ENCODE data around the gene RPGRIP1L. TPM values are rescaled to one million over a fixed set of nuclear protein-coding genes. Genes with fewer than 3 reads are reported as not detected.

Gene RPGRIP1L
- 5.0 and 5.8 TPM in 2 replicates for total RNA-seq

DNA sequence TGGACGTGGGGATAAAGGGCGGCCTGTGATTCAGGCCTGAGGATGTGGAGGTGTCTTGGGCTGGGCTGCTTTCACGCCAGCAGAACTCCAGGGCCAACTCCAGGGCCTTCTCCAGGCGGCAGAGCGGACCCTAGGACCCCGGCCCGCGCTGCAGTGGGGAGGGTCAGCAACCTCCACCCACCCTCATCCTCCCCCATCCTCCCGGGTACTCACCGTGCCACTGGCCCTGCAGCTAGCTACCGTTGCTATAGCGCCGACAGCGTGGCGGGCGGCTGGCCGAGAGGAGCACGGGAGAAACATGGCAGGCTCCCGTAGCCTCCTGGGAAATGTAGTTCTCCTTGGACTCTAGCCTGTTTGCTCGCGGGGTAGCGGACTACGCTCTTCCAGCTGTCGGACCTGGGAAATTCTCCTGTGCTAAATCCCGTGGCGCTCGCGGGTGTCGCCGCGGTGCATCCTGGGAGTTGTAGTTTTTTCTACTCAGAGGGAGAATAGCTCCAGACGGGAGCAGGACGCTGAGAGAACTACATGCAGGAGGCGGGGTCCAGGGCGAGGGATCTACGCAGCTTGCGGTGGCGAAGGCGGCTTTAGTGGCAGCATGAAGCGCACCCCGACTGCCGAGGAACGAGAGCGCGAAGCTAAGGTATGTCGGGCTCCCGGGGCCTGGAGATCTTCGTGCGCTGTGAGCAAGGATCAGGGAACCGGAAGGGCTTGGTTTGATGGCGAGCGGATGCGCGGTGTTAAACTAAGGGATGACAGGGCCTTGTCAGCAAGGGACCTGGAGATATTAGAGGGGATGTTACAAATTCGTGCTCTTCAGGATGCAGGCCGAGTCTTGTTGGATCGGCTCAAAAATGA lies at the start of gene RPGRIP1L, which contains the start of gene FTO:
RPGRIP1L (minus strand) TSS at position 270 of the 855 bp plus-strand sequence. CDS start 3,136 bp downstream, outside the sequence.
FTO (plus strand) TSS at position 567 of the 855 bp plus-strand sequence.
- H3K27ac Mint-ChIP-seq, result peak within 1 kb of the TSS; percentile 90
- intact Hi-C loops (cut with micrococcal nuclease), result loop anchor here (1.0 kb wide), 4 partner anchors 201 to 1225 kb away; partner anchors contain the start of gene AKTIP
- H3K4me3 Mint-ChIP-seq, result peak within 1 kb of the TSS; percentile 96
- no peaks in the 10 kb centered on the region for H3K27me3 Mint-ChIP-seq
- ChIA-PET POLR2A (interaction anchor here (1.1 to 1.8 kb wide), 3 partner anchors 201 to 642 kb away, joined by 3 to 14 read pairs (median 8); partner anchors contain the start of genes AKTIP and RBL2), CTCF (no interaction called here)
- DNase-seq, result peak; percentile 91
- peaks cover 14% of the 10 kb centered on the region for H3K36me3 Mint-ChIP-seq (ENCODE audit: low read depth)
- TF ChIP-seq, protein P1, sequence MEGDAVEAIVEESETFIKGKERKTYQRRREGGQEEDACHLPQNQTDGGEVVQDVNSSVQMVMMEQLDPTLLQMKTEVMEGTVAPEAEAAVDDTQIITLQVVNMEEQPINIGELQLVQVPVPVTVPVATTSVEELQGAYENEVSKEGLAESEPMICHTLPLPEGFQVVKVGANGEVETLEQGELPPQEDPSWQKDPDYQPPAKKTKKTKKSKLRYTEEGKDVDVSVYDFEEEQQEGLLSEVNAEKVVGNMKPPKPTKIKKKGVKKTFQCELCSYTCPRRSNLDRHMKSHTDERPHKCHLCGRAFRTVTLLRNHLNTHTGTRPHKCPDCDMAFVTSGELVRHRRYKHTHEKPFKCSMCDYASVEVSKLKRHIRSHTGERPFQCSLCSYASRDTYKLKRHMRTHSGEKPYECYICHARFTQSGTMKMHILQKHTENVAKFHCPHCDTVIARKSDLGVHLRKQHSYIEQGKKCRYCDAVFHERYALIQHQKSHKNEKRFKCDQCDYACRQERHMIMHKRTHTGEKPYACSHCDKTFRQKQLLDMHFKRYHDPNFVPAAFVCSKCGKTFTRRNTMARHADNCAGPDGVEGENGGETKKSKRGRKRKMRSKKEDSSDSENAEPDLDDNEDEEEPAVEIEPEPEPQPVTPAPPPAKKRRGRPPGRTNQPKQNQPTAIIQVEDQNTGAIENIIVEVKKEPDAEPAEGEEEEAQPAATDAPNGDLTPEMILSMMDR (IDR thresholded peaks at IDR 0.05), result no peak
- H3K4me1 Mint-ChIP-seq, result peaks cover 27% of the 10 kb centered on the region
- ATAC-seq (ENCODE audit: low read depth), result peak; percentile 96
- H3K9me3 Mint-ChIP-seq, result no peaks in the 10 kb centered on the region

DNA sequence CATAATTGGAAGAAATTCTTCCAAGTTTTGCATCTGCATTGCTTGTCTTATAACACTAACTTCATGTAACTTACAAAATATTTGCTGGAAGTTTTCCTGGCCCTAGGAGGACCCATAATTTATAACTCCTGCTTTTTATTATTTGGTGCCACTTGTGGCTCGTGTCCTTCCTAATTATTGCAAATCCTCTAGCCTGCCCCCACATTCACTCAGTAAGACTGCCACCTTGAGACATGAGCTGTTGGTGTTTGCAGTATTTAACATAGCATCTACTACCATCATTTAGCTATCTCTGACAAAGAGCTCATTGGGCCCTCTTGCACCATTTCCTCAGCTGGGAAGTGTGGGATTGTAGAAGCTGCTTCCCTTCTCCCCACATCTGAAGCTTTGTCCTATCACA lies 49.8 kb upstream of the RPGRIP1L start:
- ChIA-PET CTCF (interaction anchor here (0.7 to 1.7 kb wide), 2 partner anchors 9 to 248 kb away, joined by 3 to 9 read pairs; no protein-coding TSS in a partner anchor), POLR2A (no interaction called here)
- no peaks in the 10 kb centered on the region for H3K36me3 Mint-ChIP-seq (ENCODE audit: low read depth)
- no peaks in the 10 kb centered on the region for H3K27me3 Mint-ChIP-seq
- H3K27ac Mint-ChIP-seq, result no peak overlapping the region
- intact Hi-C loops (cut with micrococcal nuclease), result no loop called here
- ATAC-seq (ENCODE audit: low read depth), result no peak
- no peak overlapping the region for H3K4me3 Mint-ChIP-seq
- H3K4me1 Mint-ChIP-seq, result peaks cover 26% of the 10 kb centered on the region
- TF ChIP-seq, protein P1 (IDR thresholded peaks at IDR 0.05), result no peak
- no peaks in the 10 kb centered on the region for H3K9me3 Mint-ChIP-seq
- no peak for DNase-seq

DNA sequence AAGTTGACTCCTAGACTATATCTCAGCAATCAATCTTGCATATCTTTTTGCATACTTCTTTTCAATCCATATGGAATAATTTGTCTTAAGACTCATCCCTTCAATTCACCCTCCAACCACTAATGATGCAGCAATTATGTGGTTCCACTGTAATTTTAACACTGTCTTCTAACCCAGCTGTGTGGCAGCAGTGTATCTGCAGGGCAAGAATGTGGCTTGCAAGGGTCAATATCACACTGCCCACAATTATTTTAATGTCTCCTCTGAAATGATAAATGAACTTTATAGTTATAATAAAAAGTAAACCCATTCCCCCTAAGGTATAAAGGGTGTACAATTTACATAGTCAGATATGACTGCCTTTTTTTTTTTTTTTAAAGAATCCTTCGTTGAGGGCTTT lies 48.9 kb upstream of the RPGRIP1L start:
- Mint-ChIP-seq H3K27ac (no peak overlapping the region), H3K4me3 (no peak overlapping the region), H3K9me3 (no peaks in the 10 kb centered on the region), H3K27me3 (no peaks in the 10 kb centered on the region), H3K36me3 (ENCODE audit: low read depth) (no peaks in the 10 kb centered on the region), H3K4me1 (peaks cover 26% of the 10 kb centered on the region)
- DNase-seq (no peak), ATAC-seq (ENCODE audit: low read depth) (no peak)
- ChIA-PET POLR2A (no interaction called here), CTCF (interaction anchor here (0.6 to 0.7 kb wide), 2 partner anchors 74 to 247 kb away, joined by 3 read pairs; no protein-coding TSS in a partner anchor)
- intact Hi-C loops (cut with micrococcal nuclease), result no loop called here
- TF ChIP-seq, protein P1 (IDR thresholded peaks at IDR 0.05), result no peak

DNA sequence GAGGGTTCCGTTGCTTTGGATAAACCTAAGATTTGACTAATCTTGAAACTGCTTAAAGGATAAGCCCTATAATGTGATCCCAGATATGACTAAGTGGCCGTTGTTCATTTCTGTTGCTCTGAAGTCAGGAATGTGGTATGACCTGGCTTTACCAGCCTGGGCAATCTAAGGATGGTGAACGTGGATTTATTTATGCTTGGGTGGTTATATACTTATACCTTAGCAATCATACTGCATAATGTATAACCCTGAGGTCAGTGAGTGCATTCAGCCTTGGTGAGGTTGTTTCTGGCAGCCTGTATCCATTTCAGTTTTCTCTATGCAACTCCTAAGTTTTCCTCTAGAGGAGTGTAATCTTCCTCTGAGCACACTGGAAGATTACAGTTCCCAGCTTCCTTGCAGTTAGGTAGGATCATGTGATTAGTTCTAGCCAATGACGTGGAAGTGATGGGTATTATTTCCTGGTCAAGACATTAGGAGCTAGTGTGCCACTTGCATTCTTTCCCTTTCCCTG lies 42.2 kb upstream of the RPGRIP1L start:
- no peak overlapping the region for H3K27ac Mint-ChIP-seq
- intact Hi-C loops (cut with micrococcal nuclease), result no loop called here
- ChIA-PET POLR2A (interaction anchor here (0.5 kb wide), 1 partner anchor 14 kb away, joined by 4 read pairs; no protein-coding TSS in a partner anchor), CTCF (no interaction called here)
- H3K36me3 Mint-ChIP-seq (ENCODE audit: low read depth), result peaks cover 2% of the 10 kb centered on the region
- TF ChIP-seq, protein P1 (IDR thresholded peaks at IDR 0.05), result no peak
- DNase-seq (no peak), ATAC-seq (ENCODE audit: low read depth) (no peak)
- H3K27me3 Mint-ChIP-seq, result no peaks in the 10 kb centered on the region
- no peaks in the 10 kb centered on the region for H3K9me3 Mint-ChIP-seq
- H3K4me3 Mint-ChIP-seq, result no peak overlapping the region
- H3K4me1 Mint-ChIP-seq, result peaks cover 38% of the 10 kb centered on the region

DNA sequence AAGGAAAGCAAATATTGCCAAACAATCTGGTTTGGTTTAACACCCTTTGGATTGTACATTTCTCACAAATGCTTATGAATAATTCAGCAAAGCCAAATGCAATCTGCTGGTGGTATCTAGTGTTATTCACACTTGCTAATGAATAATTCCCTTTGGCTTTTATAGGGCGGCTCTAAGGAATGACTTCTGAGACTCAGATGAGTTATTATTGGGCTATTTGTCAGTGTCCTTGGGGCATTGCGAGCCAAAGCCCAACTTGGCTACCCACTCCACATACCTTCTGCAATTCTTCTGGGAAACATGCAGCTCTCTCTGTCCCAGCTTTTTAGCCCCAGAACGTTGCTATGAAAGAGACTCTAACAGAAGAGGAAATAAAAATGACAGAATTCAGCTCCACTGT lies 41.4 kb upstream of the RPGRIP1L start:
- Mint-ChIP-seq H3K27me3 (no peaks in the 10 kb centered on the region), H3K4me1 (peaks cover 38% of the 10 kb centered on the region), H3K4me3 (no peak overlapping the region), H3K9me3 (no peaks in the 10 kb centered on the region), H3K27ac (no peak overlapping the region), H3K36me3 (ENCODE audit: low read depth) (peaks cover 2% of the 10 kb centered on the region)
- DNase-seq (no peak), ATAC-seq (ENCODE audit: low read depth) (no peak)
- TF ChIP-seq, protein P1 (IDR thresholded peaks at IDR 0.05), result no peak
- CTCF ChIA-PET, result interaction anchor here (0.8 to 2.4 kb wide), 2 partner anchors 9 kb away, joined by 4 to 9 read pairs; no protein-coding TSS in a partner anchor
- POLR2A ChIA-PET, result interaction anchor here (0.5 kb wide), 1 partner anchor 14 kb away, joined by 4 read pairs; no protein-coding TSS in a partner anchor
- intact Hi-C loops (cut with micrococcal nuclease), result no loop called here
